ENCODE data around the gene SLC2A11. TPM values are rescaled to one million over a fixed set of nuclear protein-coding genes. Genes with fewer than 3 reads are reported as not detected.

Gene SLC2A11
- polyA plus RNA-seq, 3 donors = 1.3 to 3.3 (median 2.5) TPM

DNA sequence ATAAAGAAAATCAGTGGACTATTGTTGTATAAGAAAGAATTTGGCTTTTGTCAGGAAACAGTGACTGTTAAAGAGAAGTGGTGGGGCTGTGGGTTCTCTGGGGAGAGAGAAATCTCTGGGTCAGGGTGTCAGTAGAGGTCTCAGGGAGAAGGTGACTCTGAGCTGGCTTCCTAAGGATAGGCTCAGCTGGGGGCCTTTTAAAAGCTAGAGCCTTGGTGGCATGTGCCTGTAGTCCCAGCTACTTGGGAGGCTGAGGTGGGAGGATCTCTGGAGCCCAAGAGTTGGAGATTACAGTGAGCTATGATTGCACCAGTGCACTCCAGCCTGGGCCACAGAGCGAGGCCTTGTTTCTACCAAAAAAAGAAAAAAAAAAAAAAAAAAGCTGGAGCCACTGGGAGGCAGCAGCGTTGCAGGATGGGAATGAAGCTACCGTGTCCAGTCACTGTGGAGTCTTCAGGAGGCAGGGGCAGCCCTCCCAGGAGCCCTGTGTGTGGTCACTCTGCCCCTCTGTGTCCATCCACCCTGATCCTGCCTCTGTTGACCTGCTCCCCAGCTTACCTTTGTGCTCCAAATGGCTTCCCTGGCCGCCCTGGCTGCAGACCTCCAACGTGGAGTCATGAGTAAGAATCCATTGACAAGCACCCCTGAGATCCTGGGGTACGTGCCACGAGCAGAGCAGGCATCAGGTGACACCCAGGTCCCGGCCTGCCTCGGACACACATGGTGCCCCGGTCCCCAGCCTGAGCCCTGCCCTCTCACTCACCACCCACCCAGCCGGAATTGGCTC lies 31.1 kb downstream of the SLC2A11 start:
- Histone ChIP-seq H3K36me3 (replicated peaks in 1 of 2; ENCODE audit: control insufficient read depth in 1 of 2, insufficient read depth in 2 of 2, low read length in 2 of 2) (no peaks in the 10 kb centered on the region), H3K4me3 (replicated peaks in 1 of 3; ENCODE audit: low read depth in 2 of 3, low read length in 3 of 3) (no peak overlapping the region), H3K4me2 (replicated peaks; ENCODE audit: extremely low read depth, low read length, poor library complexity, severe bottlenecking) (no peak overlapping the region), H4K20me1 (ENCODE audit: insufficient read depth, low read length) (no peaks in the 10 kb centered on the region), H3K27me3 (ENCODE audit: control insufficient read depth in 2 of 2, insufficient read depth in 2 of 2, low read length in 2 of 2) (no peaks in the 10 kb centered on the region), H3K79me2 (ENCODE audit: insufficient read depth, low read length) (no peaks in the 10 kb centered on the region), H3K27ac (ENCODE audit: low read depth in 1 of 2, low read length in 2 of 2) (no peak overlapping the region), H3K9me3 (replicated peaks in 1 of 2; ENCODE audit: control insufficient read depth in 1 of 2, insufficient read depth in 1 of 2, low read length in 2 of 2) (no peaks in the 10 kb centered on the region), H3K4me1 (ENCODE audit: control insufficient read depth in 1 of 2, insufficient read depth in 2 of 2, low read length in 2 of 2) (peaks cover 6 to 7% of the 10 kb centered on the region in 2 donors), H2AFZ (ENCODE audit: insufficient read depth, low read depth, low read length, poor library complexity, severe bottlenecking) (no peak overlapping the region), H3K9ac (ENCODE audit: insufficient read depth, low read length, poor library complexity, severe bottlenecking) (no peak overlapping the region)
- Mint-ChIP-seq H3K36me3 (no peaks in the 10 kb centered on the region), H3K4me1 (peaks cover 7% of the 10 kb centered on the region), H3K27me3 (ENCODE audit: low read depth in 3 of 3) (peaks cover 3 to 8% (median 4%) of the 10 kb centered on the region in 3 donors), H3K27ac (no peak overlapping the region), H3K9me3 (peaks cover 0 to 11% (median 0%) of the 10 kb centered on the region in 7 donors), H3K4me3 (no peak overlapping the region)
- no peak for DNase-seq
- TF ChIP-seq, protein P1, sequence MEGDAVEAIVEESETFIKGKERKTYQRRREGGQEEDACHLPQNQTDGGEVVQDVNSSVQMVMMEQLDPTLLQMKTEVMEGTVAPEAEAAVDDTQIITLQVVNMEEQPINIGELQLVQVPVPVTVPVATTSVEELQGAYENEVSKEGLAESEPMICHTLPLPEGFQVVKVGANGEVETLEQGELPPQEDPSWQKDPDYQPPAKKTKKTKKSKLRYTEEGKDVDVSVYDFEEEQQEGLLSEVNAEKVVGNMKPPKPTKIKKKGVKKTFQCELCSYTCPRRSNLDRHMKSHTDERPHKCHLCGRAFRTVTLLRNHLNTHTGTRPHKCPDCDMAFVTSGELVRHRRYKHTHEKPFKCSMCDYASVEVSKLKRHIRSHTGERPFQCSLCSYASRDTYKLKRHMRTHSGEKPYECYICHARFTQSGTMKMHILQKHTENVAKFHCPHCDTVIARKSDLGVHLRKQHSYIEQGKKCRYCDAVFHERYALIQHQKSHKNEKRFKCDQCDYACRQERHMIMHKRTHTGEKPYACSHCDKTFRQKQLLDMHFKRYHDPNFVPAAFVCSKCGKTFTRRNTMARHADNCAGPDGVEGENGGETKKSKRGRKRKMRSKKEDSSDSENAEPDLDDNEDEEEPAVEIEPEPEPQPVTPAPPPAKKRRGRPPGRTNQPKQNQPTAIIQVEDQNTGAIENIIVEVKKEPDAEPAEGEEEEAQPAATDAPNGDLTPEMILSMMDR (IDR thresholded peaks at IDR 0.05) = no peak
- 93% methylated on average over 9 of the region's 11 CpGs for WGBS (ENCODE audit: insufficient coverage)
- intact Hi-C loops (cut with micrococcal nuclease) = no loop called here

DNA sequence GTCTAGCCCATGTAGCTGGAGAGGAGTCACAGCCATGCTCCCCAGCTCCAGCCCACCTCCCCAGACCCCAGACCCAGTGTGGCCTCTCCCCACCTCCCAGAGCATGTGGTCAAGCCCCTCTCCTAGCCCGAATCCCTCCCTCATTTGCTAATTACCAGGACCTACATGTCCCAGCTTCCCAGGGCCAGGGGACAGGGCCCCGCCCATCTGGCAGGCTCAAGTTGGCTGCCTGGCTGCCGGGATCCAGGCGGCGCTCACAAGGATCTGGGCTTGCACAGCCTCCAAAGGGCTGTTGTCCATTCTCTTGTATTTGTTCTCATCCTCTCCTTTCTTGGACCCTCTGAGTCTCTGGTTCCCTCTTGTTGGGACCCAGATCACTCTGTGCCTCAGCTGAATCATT lies 31.9 kb downstream of the SLC2A11 start:
- no peak overlapping the region for H3K4me2 ChIP-seq (replicated peaks; ENCODE audit: extremely low read depth, low read length, poor library complexity, severe bottlenecking)
- no peaks in the 10 kb centered on the region for H3K36me3 ChIP-seq (replicated peaks in 1 of 2; ENCODE audit: control insufficient read depth in 1 of 2, insufficient read depth in 2 of 2, low read length in 2 of 2)
- 82% methylated on average over 5 of the region's 5 CpGs for WGBS (ENCODE audit: insufficient coverage)
- H3K9me3 ChIP-seq (replicated peaks in 1 of 2; ENCODE audit: control insufficient read depth in 1 of 2, insufficient read depth in 1 of 2, low read length in 2 of 2) = no peaks in the 10 kb centered on the region
- H3K79me2 ChIP-seq (ENCODE audit: insufficient read depth, low read length) = no peaks in the 10 kb centered on the region
- peaks cover 7 to 11% of the 10 kb centered on the region in 2 donors for H3K4me1 ChIP-seq (ENCODE audit: control insufficient read depth in 1 of 2, insufficient read depth in 2 of 2, low read length in 2 of 2)
- H3K27me3 ChIP-seq (ENCODE audit: control insufficient read depth in 2 of 2, insufficient read depth in 2 of 2, low read length in 2 of 2) = no peaks in the 10 kb centered on the region
- H3K9ac ChIP-seq (ENCODE audit: insufficient read depth, low read length, poor library complexity, severe bottlenecking) = no peak overlapping the region
- no peak overlapping the region for H3K4me3 ChIP-seq (replicated peaks in 1 of 3; ENCODE audit: low read depth in 2 of 3, low read length in 3 of 3)
- TF ChIP-seq, protein P1 (IDR thresholded peaks at IDR 0.05) = no peak
- peaks cover 3 to 9% (median 4%) of the 10 kb centered on the region in 3 donors for H3K27me3 Mint-ChIP-seq (ENCODE audit: low read depth in 3 of 3)
- no peaks in the 10 kb centered on the region for H4K20me1 ChIP-seq (ENCODE audit: insufficient read depth, low read length)
- no peak overlapping the region for H3K27ac Mint-ChIP-seq
- no peak overlapping the region for H3K27ac ChIP-seq (ENCODE audit: low read depth in 1 of 2, low read length in 2 of 2)
- H3K4me1 Mint-ChIP-seq = peaks cover 10% of the 10 kb centered on the region
- no peak overlapping the region for H3K4me3 Mint-ChIP-seq
- no peak for DNase-seq
- no peak overlapping the region for H2AFZ ChIP-seq (ENCODE audit: insufficient read depth, low read depth, low read length, poor library complexity, severe bottlenecking)
- no peaks in the 10 kb centered on the region for H3K36me3 Mint-ChIP-seq
- intact Hi-C loops (cut with micrococcal nuclease) = no loop called here
- H3K9me3 Mint-ChIP-seq = peaks cover 0 to 11% (median 0%) of the 10 kb centered on the region in 7 donors

Measured in CD14-positive monocyte (primary cell).